22Rv1 (cell line): ENCODE measurements around the gene TAOK1.

Experiments used
- CTCF ChIP-seq: fragments of 450-650 bp; IDR thresholded peaks from 2 replicates; pipeline ENCODE4 v1.5.1; 2017; ENCODE audit warnings: mild to moderate bottlenecking
- ZFX ChIP-seq: fragments of 450-650 bp; IDR thresholded peaks from 2 replicates; pipeline ENCODE4 v1.6.1; 2017; ENCODE audit warnings: antibody characterized with exemption, borderline replicate concordance

- no peak for TF ChIP-seq CTCF
- TF ChIP-seq ZFX = no peak
Measured at GRCh38 chr17:29584452-29585079, 194.4 kb downstream of the TAOK1 start.
